Esophagus muscularis mucosa (tissue), 4 donors: Measurements from ENCODE around the gene GRIN3B.

ENCODE experiments used
- EP300 ChIP-seq: sonication (generic); formaldehyde crosslinking; IDR thresholded peaks from one replicate; pipeline ENCODE4 v1.6.1; 2017; ENCODE audit warnings: antibody characterized with exemption
- POLR2AphosphoS5 ChIP-seq, 2 donors: sonication (generic); formaldehyde crosslinking; IDR thresholded peaks; one replicate each; pipeline ENCODE4 v1.6.1; 2017; ENCODE audit warnings: antibody characterized with exemption in 2 of 2
- TF ChIP-seq, protein P1 (sequence below), 3 experiments: fragments of 200-600 bp in 2 of 3; fragments of 450-650 bp in 1 of 3; sonication (generic) in 2 of 3; IDR thresholded peaks; one replicate each; pipeline ENCODE4 v1.5.1; 2017 to 2019; ENCODE audit warnings: antibody characterized with exemption in 3 of 3, mild to moderate bottlenecking in 2 of 3, moderate library complexity in 1 of 3

DNA sequence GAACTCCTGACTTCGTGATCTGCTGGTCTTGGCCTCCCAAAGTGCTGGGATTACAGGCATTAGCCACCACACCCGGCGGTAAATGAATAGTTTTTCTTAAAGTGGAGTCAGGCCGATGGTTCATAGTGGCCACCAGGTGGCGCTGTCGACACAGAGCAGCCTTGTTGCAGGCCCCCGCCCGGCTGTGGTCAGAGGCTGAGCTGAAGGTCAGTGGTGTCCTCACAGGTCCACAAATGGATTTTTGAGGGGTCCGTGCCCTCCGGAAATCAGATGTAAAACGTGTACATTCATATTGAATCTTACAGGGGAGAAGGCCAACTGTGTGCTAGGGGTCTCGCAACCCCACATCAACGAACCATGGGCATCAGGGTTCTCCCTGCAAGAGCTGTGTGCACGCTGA is 29.5 kb upstream of the GRIN3B start:
- TF ChIP-seq EP300 (no peak), POLR2AphosphoS5 (IDR thresholded peaks at IDR 0.05) (no peak)
- TF ChIP-seq, protein P1, sequence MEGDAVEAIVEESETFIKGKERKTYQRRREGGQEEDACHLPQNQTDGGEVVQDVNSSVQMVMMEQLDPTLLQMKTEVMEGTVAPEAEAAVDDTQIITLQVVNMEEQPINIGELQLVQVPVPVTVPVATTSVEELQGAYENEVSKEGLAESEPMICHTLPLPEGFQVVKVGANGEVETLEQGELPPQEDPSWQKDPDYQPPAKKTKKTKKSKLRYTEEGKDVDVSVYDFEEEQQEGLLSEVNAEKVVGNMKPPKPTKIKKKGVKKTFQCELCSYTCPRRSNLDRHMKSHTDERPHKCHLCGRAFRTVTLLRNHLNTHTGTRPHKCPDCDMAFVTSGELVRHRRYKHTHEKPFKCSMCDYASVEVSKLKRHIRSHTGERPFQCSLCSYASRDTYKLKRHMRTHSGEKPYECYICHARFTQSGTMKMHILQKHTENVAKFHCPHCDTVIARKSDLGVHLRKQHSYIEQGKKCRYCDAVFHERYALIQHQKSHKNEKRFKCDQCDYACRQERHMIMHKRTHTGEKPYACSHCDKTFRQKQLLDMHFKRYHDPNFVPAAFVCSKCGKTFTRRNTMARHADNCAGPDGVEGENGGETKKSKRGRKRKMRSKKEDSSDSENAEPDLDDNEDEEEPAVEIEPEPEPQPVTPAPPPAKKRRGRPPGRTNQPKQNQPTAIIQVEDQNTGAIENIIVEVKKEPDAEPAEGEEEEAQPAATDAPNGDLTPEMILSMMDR (IDR thresholded peaks at IDR 0.05), result peak in 2 of 3 experiments; percentile 17 to 37
